Left lobe of liver (tissue), 2 donors: Measurements from ENCODE around the gene SSX3. TPM values are rescaled to one million over a fixed set of nuclear protein-coding genes. Genes with fewer than 3 reads are reported as not detected.
"Not testable (repeated sequence)": the region's sequence is repeated elsewhere in the genome, so short reads cannot be mapped to it uniquely, and the experiment has no call there.

Experiments
- ATAC-seq: fragments of 200-7000 bp; cut with Tn5 transposase; one replicate; pipeline ENCODE4 v1.9.1; 2020; ENCODE audit warnings: mild to moderate bottlenecking, moderate library complexity
- DNase-seq: peaks from one replicate; pipeline ENCODE4 v3.0.0-alpha.2; 2020; ENCODE audit warnings: low spot score
- total RNA-seq: library from RNA; stranded (reverse); gene quantifications from one replicate; pipeline ENCODE4 v1.2.1, GENCODE V29; 2021
- donor health status: DM: no; HTN: no; CAD: no; lungs with moderate emphysema.
- donor health status: DM: no; HTN: yes; CAD: no.

Gene SSX3, protein sequence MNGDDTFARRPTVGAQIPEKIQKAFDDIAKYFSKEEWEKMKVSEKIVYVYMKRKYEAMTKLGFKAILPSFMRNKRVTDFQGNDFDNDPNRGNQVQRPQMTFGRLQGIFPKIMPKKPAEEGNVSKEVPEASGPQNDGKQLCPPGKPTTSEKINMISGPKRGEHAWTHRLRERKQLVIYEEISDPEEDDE
- total RNA-seq = not detected

DNA sequence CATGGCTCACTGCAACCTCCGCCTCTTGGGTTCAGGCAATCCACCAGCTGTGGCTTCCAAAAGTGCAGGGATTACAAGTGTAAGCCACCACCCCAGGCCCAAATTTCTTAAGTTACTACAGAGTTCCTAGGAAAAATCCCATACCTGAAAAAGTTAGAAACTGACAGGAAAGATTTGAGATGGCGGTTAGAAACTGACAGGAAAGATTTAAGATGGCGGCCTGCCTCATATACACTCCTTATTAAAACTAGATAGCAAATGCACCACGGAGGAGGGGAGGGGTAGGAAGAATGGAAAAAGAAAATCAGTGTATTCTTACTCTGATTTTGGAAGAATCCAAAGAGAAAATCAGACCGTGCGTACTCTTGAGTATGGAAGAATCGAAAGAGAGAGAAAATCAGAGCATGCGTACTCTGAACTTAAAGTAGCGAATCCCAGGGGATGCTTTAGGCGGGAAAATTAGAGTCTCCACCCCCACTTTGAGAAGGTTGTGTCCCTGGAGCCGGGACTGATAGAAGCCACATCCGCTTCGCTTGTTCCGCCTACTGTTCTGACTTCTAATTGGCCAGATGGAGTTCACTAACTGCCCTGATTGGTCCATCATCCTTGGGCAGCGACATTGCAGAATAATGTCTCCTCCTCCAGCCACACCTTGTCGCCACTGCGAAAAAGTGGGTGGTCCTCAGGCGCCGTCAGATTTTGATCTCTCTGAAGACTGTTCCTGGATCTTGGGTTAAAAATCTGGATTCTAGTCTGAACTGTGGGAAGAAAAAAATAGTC is at the start of gene SSX3:
SSX3 (minus strand) TSS at position 389 of the 780 bp plus-strand sequence. CDS start 1,454 bp downstream, outside the sequence.
- ATAC-seq, DNase-seq: not testable (repeated sequence)

DNA sequence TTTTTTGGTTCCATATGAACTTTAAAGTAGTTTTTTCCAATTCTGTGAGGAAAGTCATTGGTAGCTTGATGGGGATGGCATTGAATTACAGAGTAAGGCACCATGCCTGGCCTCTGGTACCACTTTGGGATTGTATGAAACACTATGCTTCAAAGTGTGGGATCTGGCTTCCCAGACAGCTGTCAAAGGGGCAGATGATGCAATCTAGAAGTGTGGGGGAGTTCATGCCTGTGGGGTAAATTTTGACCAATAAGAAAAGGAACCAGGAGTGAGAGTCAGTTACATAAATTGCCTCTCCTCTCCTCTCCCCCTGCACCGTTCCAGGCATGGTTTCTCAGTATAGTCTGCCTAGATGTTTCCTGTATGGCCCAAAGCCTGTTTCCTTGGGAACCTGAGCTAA is 41.3 kb upstream of the SSX3 start:
- not testable (repeated sequence) for DNase-seq, ATAC-seq

DNA sequence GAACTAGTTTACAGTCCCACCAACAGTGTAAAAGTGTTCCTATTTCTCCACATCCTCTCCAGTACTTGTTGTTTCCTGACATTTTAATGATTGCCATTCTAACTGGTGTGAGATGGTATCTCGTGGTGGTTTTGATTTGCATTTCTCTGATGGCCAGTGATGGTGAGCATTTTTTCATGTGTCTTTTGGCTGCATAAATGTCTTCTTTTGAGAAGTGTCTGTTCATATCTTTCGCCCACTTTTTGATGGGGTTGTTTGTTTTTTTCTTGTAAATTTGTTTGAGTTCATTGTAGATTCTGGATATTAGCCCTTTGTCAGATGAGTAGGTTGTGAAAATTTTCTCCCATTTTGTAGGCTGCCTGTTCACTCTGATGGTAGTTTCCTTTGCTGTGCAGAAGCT is 40.4 kb upstream of the SSX3 start:
- DNase-seq, ATAC-seq: not testable (repeated sequence)

DNA sequence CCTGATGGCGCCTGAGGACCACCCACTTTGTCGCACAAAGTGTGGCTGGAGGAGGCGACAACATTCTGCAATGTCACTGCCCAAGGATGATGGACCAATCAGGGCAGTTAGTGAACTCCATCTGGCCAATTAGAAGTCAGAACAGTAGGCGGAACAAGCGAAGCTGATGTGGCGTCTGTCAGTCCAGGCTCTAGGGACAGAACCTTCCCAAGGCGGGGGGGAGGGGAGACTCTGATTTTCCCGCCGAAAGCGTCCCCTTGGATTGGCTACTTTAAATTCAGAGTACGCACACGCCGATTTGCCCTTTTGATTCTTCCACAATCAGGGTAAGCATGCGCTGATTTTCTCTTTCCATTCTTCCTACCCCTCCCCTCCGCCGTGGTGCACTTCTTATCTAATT is 26.7 kb upstream of the SSX3 start, which contains the start of gene SSX4:
SSX4 (plus strand) TSS at position 301 of the 400 bp plus-strand sequence. CDS start 515 bp downstream, outside the sequence.
- ATAC-seq, DNase-seq: not testable (repeated sequence)

DNA sequence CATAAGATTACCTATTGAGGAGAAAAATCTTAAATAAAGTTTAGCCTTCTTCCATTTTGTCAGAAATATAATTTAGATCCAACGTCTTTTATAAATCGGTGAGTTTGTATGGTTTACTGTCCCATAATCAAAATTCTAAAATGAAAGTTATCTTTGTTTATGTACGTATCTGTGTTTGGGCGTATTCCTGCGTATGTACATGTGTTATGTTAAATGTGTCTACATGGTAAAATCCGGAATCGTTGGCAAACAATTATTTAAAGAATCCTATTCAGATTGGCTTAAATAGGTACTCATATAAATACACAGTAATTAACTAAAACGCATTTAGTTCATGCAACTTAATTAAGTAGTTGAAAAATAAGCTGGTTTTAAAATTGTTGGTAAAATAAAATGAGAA is 13.9 kb upstream of the SSX3 start:
- DNase-seq, ATAC-seq: not testable (repeated sequence)

DNA sequence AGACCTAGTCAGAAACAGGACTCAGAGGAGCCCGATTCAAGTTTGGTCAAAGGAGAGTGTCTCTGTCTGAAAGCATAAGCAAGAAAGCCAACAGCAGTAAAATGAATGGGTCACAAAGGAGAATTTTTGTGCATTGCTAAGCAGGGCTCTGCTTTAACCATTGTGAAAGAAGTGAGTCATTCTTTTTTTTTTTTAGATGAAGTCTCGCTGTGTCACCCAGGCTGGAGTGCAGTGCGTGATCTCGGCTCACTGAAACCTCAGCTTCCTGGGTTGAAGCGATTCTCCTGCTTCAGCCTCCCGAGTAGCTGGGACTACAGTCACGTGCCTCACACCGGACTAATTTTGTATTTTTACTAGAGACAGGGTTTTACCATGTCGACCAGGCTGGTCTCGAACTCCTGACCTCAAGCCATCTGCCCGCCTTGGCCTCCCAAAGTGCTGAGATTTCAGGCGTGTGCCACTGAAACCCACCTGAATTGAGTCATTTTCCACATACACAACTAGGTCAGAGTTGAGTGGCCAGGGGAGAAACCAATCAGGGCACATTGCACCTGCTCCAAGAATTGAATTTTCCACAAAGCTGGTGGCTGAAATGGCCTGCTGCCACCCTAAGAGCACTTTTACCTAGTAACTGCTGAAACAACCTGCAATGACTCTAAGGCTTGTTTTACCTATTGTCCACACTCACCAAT is 11.4 kb upstream of the SSX3 start:
- not testable (repeated sequence) for ATAC-seq

DNA sequence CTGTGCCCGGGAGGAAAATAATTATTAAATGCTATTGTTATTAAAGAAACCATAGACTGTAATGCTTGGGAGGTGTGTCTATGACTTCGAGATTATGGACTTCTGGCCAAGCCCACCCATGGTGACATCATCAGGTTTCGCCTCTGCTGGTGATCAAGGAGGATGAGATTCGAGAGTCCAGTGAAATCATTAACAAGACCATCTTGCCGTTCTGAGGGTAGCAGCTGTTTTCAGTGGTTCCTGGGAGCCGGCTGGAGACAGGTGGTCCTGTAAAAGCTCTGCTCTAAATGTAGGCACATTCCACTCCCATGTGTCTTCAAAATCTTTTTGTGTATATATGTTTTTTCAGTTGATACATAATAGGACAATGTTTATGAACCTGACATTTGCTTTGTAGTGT is 2.8 kb upstream of the SSX3 start:
- not testable (repeated sequence) for DNase-seq, ATAC-seq

More for the DNA sequence above, 11.4 kb upstream of the SSX3 start:
- DNase-seq = not testable (repeated sequence)

DNA sequence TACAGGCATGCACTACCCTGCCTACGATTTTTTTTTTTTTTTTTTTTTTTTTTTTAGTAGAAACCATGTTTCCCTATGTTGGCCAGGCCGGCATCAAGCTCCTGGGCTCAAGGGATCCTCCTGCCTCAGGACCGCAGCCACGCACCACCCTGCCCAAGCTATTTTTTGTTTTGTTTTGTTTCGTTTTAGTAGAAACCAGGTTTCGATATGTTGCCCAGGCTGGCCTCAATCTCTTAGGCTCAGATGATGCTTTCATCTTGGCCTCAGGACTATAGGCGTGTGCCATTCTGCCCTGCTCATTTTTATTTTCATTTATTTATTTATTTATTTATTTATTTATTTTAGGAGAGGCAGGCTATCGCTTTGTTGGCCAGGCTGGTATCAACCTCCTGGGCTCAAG is 1.2 kb upstream of the SSX3 start:
- no peak for ATAC-seq

DNA sequence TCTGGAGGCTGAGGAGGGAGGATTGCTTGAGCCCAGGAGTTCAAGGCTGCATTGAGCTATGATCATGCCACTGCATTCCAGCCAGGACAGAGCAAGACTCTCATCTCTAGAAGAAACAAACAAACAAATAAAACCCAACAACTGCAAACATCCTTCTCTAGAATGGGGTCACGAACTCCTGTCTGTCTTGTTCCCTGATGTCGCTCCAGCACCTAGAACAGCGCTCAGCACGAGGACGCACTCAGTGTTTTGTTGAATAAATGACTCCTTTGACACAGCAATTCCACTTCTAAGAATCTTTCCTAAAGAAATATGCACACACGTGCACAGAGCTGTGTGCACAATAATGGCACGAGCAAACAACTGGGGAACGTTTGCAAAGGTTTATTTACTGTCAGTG is 10.4 kb downstream of the SSX3 start:
- not testable (repeated sequence) for ATAC-seq, DNase-seq

More for the DNA sequence above, 1.2 kb upstream of the SSX3 start:
- no peak for DNase-seq

DNA sequence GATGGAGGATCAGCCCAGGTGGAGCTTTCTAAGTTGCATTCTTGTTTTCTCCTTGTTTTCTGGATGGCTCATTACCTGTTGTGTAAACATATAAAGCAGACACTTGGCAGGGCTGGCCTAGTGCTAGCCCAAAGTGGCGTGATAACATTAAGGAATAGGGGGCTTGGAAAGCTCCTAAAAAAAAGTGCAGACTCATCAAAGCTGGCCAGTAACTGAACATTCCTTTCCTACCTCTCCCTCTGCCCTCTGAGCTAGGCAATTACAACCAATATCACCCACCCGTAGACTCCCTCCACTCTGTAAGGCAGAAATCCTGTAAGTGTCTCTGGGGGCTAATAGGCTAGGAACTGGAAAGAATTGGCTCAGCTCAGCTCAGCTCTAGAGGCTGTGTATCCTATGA is 42.5 kb downstream of the SSX3 start:
- DNase-seq, ATAC-seq: not testable (repeated sequence)

DNA sequence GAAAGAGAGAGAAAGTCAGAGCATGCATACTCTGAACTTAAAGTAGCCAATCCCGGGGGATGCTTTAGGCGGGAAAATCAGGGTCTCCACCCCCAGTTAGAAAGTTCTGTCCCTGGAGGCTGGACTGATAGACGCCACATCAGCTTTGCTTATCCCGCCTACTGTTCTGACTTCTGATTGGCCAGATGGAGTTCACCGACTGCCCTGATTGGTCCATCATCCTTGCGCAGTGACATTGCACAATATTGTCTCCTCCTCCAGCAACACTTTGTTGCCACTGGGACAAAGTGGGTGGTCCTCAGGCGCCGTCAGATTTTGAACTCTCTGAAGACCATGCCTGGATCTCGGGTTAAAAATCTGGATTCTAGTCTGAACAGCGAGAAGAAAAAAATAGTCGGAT is 50.3 kb downstream of the SSX3 start:
- no peak for DNase-seq
- ATAC-seq = no peak

Other genes with a start within 250 kb of the SSX3 start
- not detected for gene SPACA5B, start 226.1 kb downstream of the SSX3 start, total RNA-seq
- gene SSX5, start 159.9 kb downstream of the SSX3 start, total RNA-seq = not detected
- 0.13 TPM for gene SSX1, start 101.3 kb downstream of the SSX3 start, total RNA-seq
- gene SSX4, start 26.8 kb upstream of the SSX3 start, total RNA-seq = not detected
- not detected for gene SSX4B, start 55.3 kb upstream of the SSX3 start, total RNA-seq
- gene SLC38A5, start 113.6 kb upstream of the SSX3 start, total RNA-seq = 0.30 TPM
- 15.6 TPM for gene FTSJ1, start 119.5 kb upstream of the SSX3 start, total RNA-seq
- 1.9 TPM for gene PORCN, start 152.3 kb upstream of the SSX3 start, total RNA-seq
- gene EBP, start 165.1 kb upstream of the SSX3 start, total RNA-seq = 267 TPM
- gene TBC1D25, start 183.0 kb upstream of the SSX3 start, total RNA-seq = 6.5 TPM
- gene RBM3, start 217.8 kb upstream of the SSX3 start, total RNA-seq = 20.6 TPM
- gene WDR13, start 240.8 kb upstream of the SSX3 start, total RNA-seq = 86.7 TPM